Measurements from ENCODE around the gene ROR2.

Gene ROR2

DNA sequence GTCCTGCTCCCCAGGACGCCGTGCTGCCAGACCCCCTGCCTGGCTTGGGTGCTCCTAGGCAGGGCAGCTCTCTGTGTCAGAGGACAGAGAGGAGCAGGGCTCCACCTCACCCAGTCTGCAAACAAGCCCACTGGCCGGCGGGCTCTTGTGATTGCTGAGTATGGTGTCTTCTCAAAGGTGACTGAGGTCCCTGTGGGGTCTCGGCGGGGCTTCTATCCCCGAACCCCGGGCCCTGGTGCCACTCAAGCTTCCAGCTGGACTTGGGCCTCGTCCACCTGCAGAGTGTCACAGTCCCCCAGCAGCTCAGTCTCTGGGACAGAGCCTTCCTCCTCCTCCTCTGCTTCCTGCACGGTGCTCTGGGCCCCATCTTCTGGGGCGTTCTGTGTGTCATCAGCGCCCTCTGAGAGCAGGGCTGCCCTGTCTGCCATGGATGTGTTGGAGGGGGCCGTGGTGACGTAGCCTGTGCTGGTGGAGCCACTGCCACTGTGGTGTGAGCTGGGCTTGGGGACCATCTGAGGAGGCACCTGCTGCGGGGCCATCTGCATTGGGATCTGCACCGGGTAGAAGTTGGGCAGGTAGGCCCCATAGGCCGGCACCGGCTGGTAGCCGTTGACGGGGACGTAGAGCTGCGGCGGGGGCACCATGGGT, 226.5 kb downstream of the ROR2 start:
- Mint-ChIP-seq H3K27ac (no peak overlapping the region), H3K27me3 (peaks cover 8% of the 10 kb centered on the region), H3K36me3 (no peaks in the 10 kb centered on the region), H3K4me1 (ENCODE audit: low read depth) (no peaks in the 10 kb centered on the region), H3K4me3 (no peak overlapping the region), H3K9me3 (ENCODE audit: low read depth) (no peaks in the 10 kb centered on the region)

GRCh38 chr9:91720751-91721705, 229.0 kb downstream of the ROR2 start:
- H3K27ac Mint-ChIP-seq = no peak overlapping the region
- H3K27me3 Mint-ChIP-seq = peaks cover 19% of the 10 kb centered on the region
- no peaks in the 10 kb centered on the region for H3K36me3 Mint-ChIP-seq
- no peaks in the 10 kb centered on the region for H3K9me3 Mint-ChIP-seq (ENCODE audit: low read depth)
- no peak overlapping the region for H3K4me3 Mint-ChIP-seq
- no peaks in the 10 kb centered on the region for H3K4me1 Mint-ChIP-seq (ENCODE audit: low read depth)

- H3K4me1 Mint-ChIP-seq (ENCODE audit: low read depth) = no peaks in the 10 kb centered on the region
- no peaks in the 10 kb centered on the region for H3K36me3 Mint-ChIP-seq
- H3K27me3 Mint-ChIP-seq = peaks cover 22% of the 10 kb centered on the region
- H3K27ac Mint-ChIP-seq = no peak overlapping the region
- H3K9me3 Mint-ChIP-seq (ENCODE audit: low read depth) = no peaks in the 10 kb centered on the region
- no peak overlapping the region for H3K4me3 Mint-ChIP-seq
These were observed 229.7 kb downstream of the ROR2 start for GRCh38 chr9:91720313-91720712.

- H3K4me3 Mint-ChIP-seq = no peak overlapping the region
- no peaks in the 10 kb centered on the region for H3K9me3 Mint-ChIP-seq (ENCODE audit: low read depth)
- H3K4me1 Mint-ChIP-seq (ENCODE audit: low read depth) = peaks cover 6% of the 10 kb centered on the region
These were observed 232.0 kb downstream of the ROR2 start for GRCh38 chr9:91718071-91718470.

GRCh38 chr9:91716815-91717214, 233.2 kb downstream of the ROR2 start:
- Mint-ChIP-seq H3K4me1 (ENCODE audit: low read depth) (peaks cover 6% of the 10 kb centered on the region), H3K36me3 (no peaks in the 10 kb centered on the region), H3K27ac (no peak overlapping the region), H3K27me3 (peaks cover 25% of the 10 kb centered on the region), H3K9me3 (ENCODE audit: low read depth) (no peaks in the 10 kb centered on the region), H3K4me3 (no peak overlapping the region)

More at GRCh38 chr9:91718071-91718470, 232.0 kb downstream of the ROR2 start:
- peaks cover 24% of the 10 kb centered on the region for H3K27me3 Mint-ChIP-seq
- no peak overlapping the region for H3K27ac Mint-ChIP-seq
- H3K36me3 Mint-ChIP-seq = no peaks in the 10 kb centered on the region

GRCh38 chr9:91716239-91716638, 233.8 kb downstream of the ROR2 start:
- Mint-ChIP-seq H3K4me1 (ENCODE audit: low read depth) (peaks cover 6% of the 10 kb centered on the region), H3K27ac (no peak overlapping the region), H3K36me3 (no peaks in the 10 kb centered on the region), H3K27me3 (peaks cover 25% of the 10 kb centered on the region), H3K9me3 (ENCODE audit: low read depth) (no peaks in the 10 kb centered on the region), H3K4me3 (no peak overlapping the region)

- peaks cover 6% of the 10 kb centered on the region for H3K4me1 Mint-ChIP-seq (ENCODE audit: low read depth)
- no peaks in the 10 kb centered on the region for H3K36me3 Mint-ChIP-seq
- H3K27ac Mint-ChIP-seq = no peak overlapping the region
- peaks cover 22% of the 10 kb centered on the region for H3K27me3 Mint-ChIP-seq
- H3K9me3 Mint-ChIP-seq (ENCODE audit: low read depth) = no peaks in the 10 kb centered on the region
- no peak overlapping the region for H3K4me3 Mint-ChIP-seq
These were observed 235.0 kb downstream of the ROR2 start for GRCh38 chr9:91714874-91715615.

- H3K4me1 Mint-ChIP-seq (ENCODE audit: low read depth) = peaks cover 6% of the 10 kb centered on the region
These were observed 235.8 kb downstream of the ROR2 start for GRCh38 chr9:91714020-91714806.

DNA sequence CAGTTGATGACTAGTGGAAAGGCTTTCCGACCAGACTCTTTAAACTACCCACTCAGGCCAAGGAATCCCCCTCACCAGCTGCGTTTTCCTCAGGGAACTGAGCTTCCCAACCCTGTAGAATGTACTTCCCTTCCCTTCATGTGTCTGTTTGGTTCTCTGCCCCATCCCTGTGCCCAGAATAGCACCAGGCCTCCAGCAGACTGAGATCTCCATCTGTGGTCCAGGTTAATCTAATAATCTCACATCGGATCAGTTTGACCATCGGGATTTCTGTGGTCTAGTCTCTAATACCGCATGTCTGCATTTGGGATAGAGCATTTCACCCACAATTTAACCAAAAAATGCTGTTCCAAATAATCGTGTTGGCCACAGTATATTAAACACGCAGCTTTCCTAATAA, 237.2 kb downstream of the ROR2 start:
- Mint-ChIP-seq H3K36me3 (no peaks in the 10 kb centered on the region), H3K4me1 (ENCODE audit: low read depth) (peaks cover 6% of the 10 kb centered on the region), H3K27ac (peak overlapping the region; percentile 64), H3K27me3 (peaks cover 19% of the 10 kb centered on the region), H3K4me3 (no peak overlapping the region), H3K9me3 (ENCODE audit: low read depth) (no peaks in the 10 kb centered on the region)

More at GRCh38 chr9:91714020-91714806, 235.8 kb downstream of the ROR2 start:
- no peaks in the 10 kb centered on the region for H3K9me3 Mint-ChIP-seq (ENCODE audit: low read depth)
- H3K27ac Mint-ChIP-seq = no peak overlapping the region
- H3K36me3 Mint-ChIP-seq = no peaks in the 10 kb centered on the region
- H3K4me3 Mint-ChIP-seq = peak overlapping the region; percentile 57
- H3K27me3 Mint-ChIP-seq = peaks cover 19% of the 10 kb centered on the region

GRCh38 chr9:91711755-91712601, 238.1 kb downstream of the ROR2 start:
- Mint-ChIP-seq H3K27me3 (peaks cover 11% of the 10 kb centered on the region), H3K9me3 (ENCODE audit: low read depth) (no peaks in the 10 kb centered on the region), H3K27ac (no peak overlapping the region), H3K4me1 (ENCODE audit: low read depth) (peaks cover 6% of the 10 kb centered on the region), H3K4me3 (no peak overlapping the region), H3K36me3 (no peaks in the 10 kb centered on the region)

- peaks cover 6% of the 10 kb centered on the region for H3K27me3 Mint-ChIP-seq
- peaks cover 5% of the 10 kb centered on the region for H3K9me3 Mint-ChIP-seq (ENCODE audit: low read depth)
- H3K4me3 Mint-ChIP-seq = no peak overlapping the region
- peaks cover 6% of the 10 kb centered on the region for H3K4me1 Mint-ChIP-seq (ENCODE audit: low read depth)
- H3K36me3 Mint-ChIP-seq = peaks cover 2% of the 10 kb centered on the region
- H3K27ac Mint-ChIP-seq = no peak overlapping the region
These were observed 239.9 kb downstream of the ROR2 start for GRCh38 chr9:91710158-91710557.

DNA sequence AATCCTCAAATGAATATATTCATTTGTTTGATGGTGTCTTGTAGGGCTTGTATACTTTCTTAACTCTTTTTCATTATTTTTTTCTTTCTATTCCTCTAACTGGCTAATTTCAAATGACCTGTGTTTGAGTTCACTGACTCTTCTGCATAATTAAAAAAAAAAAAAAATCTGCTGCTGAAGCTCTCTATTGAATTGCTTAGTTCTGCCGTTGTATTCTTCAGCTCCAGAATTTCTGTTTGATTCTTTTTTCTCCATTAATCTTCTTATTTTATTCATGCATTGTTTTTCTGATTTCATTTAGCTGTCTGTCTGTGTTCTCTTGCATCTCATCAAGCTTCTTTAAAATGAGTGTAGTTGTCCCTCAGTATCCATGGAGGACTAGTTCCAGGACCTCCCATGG, 244.6 kb downstream of the ROR2 start:
- Mint-ChIP-seq H3K4me3 (no peak overlapping the region), H3K27ac (no peak overlapping the region), H3K27me3 (peaks cover 8% of the 10 kb centered on the region), H3K36me3 (peaks cover 2% of the 10 kb centered on the region), H3K4me1 (ENCODE audit: low read depth) (no peaks in the 10 kb centered on the region), H3K9me3 (ENCODE audit: low read depth) (peaks cover 13% of the 10 kb centered on the region)

- Mint-ChIP-seq H3K27me3 (peaks cover 6% of the 10 kb centered on the region), H3K4me3 (no peak overlapping the region), H3K27ac (no peak overlapping the region), H3K9me3 (ENCODE audit: low read depth) (peaks cover 10% of the 10 kb centered on the region), H3K36me3 (peaks cover under 1% of the 10 kb centered on the region), H3K4me1 (ENCODE audit: low read depth) (peaks cover 4% of the 10 kb centered on the region)
These were observed 249.6 kb downstream of the ROR2 start for GRCh38 chr9:91700475-91700874.

Data from activated naive CD8-positive, alpha-beta T cell (primary cell).